GM21825 (cell line): ENCODE data around the gene LRRC34.

Source experiments
- ATAC-seq: cut with Tn5 transposase; IDR thresholded peaks from one replicate; pipeline ENCODE4 v1.9.1; 2021; ENCODE audit warnings: mild to moderate bottlenecking, moderate library complexity; ENCODE audit not compliant: unreplicated experiment

Gene LRRC34, protein sequence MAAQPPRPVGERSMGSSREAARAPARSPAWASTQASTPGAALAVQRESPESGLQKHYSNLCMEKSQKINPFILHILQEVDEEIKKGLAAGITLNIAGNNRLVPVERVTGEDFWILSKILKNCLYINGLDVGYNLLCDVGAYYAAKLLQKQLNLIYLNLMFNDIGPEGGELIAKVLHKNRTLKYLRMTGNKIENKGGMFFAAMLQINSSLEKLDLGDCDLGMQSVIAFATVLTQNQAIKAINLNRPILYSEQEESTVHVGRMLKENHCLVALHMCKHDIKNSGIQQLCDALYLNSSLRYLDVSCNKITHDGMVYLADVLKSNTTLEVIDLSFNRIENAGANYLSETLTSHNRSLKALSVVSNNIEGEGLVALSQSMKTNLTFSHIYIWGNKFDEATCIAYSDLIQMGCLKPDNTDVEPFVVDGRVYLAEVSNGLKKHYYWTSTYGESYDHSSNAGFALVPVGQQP

DNA sequence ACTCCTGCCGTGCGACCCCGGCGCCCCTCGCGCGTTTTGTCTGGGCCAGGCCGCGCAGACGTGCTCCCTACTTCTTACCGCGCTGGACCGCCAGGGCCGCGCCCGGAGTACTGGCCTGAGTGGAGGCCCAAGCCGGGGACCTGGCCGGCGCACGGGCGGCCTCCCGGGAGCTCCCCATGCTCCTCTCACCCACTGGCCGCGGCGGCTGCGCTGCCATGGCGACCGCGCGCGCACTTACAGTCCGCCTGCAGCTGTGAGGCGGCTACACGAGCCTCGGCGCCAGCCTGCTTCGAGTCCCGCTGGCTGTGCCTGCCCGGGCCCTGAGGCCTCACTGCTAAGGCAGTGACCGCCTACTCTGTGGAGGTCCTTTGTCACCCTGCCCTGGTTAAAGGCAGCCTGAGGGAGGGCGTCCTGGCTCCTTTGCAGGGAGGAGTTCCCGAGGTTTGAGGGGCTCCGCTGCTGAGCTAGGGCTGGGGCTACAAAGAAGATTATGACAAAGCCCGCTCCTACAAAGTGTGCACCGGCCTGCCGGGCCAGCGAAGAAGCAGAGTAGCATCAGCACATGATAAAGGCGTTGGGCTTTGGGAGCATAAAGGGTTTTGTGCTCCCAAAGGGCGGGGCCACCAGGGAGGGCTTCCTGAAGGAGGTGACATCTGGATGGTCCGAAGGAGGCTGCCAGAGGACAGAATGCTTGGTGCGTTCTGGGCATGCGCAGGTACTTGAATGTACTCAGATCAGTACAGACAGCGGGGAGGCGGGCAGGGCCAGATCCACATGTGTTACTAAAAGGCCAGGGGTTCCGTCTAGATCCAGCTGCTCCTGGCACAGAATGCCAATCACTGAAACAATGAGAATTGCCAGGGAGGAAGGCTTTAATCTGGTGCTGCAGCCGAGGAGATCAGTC, at the start of gene LRRC34, which contains the start of gene LRRIQ4:
Gene LRRC34 (minus strand): TSS at position 573 of the 904 bp plus-strand sequence. CDS start 356 bp downstream, at position 217.
Gene LRRIQ4 (plus strand): TSS at position 539 of the 904 bp plus-strand sequence. CDS start 9,052 bp downstream, outside the sequence.
- peak; percentile 64 for ATAC-seq

DNA sequence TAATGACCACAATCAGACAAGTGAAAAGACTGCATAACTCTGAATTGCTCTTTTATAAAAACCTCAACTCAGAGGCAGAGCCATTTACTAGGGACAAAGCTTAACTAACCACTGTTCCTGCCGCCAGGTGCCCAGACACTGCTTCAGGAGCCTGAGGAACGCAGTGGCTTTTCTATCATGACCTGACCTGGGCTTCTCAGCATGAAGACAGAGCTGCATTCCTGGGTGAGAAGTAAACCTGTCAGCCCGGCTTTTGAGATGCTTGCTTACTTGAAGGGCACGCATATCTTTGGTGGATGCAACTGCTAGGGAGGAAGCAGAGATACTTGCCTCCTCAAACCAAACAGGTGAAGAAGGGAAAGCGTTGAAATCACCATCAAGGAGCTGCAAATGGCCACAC, 49.2 kb upstream of the LRRC34 start:
- no peak for ATAC-seq

DNA sequence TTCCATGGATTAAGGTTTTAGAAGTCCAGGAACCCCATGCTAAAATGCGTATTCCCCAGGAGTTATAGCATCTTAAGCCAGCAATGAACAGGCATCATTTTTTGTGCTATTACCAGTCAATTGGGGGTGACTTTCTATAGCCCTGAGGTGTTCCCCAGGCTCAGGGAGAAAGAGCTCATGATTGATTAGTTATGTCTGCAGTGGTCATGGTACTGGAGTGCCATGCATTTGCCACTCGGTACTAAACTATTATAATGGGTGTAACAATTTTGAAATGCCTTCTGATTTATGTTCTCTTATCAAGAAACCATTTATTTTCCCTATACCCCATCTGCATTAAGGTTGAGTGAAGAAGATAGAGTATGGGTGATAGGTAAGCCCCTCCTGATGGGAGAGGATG, 45.1 kb upstream of the LRRC34 start:
- ATAC-seq, result no peak

DNA sequence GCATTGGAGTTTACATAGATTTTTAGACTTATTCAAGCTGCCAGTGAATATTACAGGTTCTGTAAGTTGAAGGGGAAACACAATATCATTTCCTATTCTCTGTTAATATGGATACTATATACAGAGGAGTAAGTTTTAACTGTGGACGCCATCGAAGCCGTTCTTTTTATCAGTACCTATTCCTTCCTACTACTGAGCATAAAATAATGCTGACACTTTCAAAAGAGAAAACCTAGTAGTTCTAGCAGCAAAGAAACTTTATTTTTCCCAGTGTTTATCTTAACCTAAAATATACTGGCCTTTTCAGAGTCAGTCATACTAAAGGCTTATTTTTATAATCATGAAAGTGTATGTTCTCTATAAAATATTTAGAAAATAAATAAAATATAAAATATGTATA, 42.8 kb upstream of the LRRC34 start:
- ATAC-seq, result no peak

DNA sequence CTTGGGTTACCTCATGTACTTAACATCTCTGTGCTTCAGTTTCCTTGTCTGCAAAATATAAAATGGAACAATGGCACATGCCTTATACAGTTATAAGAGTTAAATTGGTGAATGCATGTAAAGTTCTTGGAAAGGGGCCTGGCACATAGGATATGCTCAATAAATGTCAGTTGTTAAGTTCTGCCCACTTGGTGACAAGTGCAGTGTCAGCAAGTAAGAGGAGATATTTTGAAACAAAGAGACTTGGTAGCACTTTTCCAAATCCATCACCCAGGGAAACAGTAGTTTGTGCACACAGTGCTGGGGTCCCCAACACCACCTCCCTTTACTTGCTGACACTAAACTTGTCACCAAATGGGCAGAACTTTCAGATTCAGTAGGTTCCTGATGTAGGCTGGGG, 37.9 kb upstream of the LRRC34 start:
- no peak for ATAC-seq

DNA sequence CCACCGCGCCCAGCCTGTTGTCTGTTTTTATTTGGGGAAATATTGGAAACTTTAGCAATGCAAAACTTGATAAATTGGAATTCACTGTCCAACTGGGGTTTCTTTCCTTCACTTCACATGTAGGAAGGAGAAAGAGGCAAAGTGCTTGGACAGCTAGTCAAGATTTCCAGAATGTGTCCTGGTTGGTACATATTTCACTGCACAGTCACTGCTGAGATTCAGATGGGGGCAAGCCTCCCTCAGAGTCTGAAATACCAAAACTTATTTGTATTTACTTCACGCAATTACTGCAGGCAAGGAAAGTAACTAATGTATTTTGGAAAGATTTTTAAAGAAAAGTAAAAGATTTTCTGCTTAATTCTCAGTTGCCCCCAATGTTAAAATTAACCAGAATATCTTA, 36.0 kb upstream of the LRRC34 start:
- ATAC-seq, result no peak

DNA sequence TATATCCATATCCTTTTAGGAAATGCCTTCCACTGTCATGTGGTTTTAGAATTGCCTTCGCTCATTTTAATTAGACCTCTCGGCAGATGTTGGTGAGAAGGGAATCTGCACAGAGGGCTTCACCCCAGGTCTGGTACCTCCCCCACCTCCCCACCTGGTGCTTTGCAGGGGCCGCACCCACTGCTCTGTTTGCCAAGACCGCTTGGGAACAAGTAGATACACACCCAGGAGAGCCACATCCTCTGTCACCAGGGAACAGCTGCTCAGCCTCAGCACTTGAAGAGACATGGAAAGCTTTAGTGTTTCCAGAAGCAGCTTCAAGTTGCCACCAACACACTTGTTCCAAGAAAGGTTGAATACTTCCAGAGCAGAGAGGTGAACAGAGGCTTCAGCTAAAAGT, 35.2 kb upstream of the LRRC34 start:
- no peak for ATAC-seq

DNA sequence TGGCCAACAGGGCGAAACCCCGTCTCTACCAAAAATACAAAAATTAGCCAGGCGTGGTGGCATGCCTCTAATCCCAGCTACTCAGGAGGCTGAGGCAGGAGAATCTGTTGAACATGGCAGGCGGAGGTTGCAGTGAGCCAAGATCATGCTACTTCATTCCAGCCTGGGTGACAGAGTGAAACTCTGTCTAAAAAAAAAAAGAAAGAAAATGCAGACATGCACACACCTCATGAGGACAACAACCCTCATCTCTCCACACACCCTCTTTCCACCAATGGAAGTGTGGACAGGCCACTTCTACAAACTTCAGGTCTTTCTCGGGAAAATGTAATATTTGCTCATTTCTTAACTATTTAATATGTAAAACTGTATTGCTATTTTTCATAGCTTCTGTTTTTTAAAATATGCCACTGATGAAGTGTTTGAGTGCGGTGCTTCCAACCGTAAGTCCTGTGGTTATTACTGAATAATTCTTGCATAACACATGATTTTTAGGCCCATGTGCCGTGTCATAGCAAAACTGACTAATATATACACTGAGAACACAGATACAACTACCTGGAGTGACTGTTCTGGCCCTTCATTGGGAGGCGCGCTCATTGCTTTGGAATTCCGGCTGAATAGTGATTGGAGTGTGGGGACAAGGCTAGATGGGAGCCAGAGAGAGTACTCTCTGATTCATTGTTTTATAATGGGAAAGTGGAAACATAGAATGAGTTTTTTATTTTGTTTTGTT, 33.9 kb upstream of the LRRC34 start:
- peak; percentile 95 for ATAC-seq

DNA sequence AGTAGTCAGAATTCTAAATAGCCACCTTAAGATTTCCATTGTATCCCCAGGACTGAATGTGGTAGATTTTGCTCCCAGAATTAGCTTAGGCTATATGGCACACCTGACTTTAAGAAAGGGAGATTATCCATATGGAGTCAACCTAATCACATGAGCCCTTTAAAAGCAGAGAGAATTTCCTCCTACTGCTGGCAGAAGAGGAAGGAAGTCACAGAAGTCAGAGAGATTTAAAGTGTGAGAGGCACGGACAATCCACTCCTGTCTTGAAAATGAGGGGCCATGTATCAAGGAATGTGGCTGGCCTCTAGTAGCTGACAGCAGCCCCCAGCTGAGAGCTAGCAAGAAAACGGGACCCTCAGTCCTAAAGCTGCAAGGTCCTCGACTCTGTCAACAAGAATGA, 30.3 kb upstream of the LRRC34 start:
- ATAC-seq, result no peak

DNA sequence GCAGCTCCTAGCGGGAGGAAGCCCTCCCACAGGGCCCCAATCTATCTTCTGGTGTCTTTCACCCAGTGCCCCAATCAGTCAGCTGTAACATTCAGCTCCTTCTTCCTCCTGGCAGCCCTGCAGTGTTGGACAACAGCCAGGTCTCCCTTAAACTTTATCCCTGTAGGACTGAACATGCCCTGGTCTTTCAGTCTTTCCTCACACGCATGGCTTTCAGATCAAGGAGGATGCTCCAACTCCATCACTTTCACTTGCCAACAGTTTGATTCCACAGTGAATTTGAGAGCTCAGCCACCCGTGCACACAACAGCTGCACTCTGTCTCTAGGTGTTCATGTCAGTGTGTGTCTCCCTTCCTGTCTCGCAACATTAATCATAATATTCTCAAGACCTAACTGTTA, 28.5 kb upstream of the LRRC34 start:
- ATAC-seq, result peak; percentile 53

DNA sequence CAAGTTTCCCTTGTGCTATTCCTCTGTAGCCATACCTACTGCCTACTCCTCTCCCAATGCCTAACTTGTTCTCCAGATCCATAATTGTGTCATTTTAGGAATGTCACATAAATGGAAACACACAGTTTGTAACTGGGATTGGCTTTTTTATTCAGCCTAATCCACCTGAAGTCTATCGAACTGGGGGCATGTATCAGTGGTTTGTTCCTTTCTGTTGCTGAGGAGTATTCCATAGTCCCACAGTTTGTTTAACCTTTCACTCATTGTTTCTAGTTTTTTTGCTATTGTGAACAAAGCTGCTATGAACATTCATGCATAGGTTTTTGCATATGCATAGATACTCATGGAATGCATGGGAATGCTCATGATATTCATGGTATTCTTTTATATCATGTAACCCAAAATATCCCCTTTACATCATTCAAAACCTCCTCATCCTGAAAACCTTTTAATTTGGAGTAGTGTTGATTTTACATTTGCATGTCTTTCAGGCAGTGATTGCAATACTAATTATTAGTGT, 25.9 kb upstream of the LRRC34 start:
- ATAC-seq, result no peak

DNA sequence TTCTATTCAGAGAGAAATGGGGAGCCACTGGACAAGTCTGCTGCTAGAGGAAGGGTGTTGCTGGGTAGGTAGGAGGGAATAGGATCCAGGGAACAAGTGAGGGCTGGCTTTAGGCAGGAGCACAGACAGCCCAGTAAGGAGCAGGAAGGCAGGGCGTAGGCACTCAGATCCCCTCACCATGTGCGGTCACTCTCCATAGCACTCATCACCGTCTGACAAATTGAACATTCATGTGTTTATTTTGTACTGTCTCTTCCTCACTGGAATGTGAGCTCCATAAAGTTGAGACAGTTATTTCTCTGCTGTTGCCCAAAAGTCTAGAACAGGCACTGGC, 24.2 kb upstream of the LRRC34 start:
- ATAC-seq, result no peak

DNA sequence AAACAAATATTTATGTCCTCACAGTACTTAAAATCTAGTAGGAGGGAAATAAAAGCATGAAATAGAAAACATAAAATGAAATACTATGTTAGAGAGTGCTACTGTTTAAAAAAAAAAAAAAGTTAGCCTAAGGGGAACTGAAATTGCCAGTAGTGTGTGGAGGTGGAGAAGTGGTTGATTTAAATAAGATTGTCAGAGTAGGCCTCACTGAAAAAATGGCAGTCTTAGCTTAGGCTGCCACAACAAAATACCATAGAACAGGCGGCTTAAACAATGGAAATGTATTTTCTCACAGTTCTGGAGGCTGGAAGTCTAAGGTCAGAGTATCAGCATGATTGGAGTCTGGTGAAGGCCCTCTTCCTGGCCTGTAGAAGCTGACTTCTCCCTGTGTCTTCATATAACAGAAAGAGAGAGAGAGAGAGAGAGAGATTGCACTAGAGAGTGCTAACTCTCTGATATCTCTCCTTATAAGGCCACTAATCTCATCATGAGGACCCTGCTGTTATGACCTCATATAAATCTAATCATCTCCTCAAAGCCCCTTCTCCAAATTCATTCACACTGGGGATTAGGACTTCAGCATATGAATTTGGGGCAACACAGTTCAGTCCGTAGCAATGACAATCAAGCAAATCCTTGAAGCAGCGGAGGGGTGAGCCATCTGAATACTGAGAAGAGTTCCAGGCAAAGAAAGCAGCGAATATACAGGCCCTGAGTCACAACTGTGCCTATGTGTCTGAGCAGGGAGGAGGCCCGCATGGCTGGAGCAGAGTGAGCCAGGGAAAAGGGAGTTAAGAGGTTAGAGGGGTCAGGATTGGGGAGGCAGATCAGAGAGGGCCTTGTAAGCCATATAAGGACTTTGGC, 23.6 kb upstream of the LRRC34 start:
- ATAC-seq, result peak; percentile 69

DNA sequence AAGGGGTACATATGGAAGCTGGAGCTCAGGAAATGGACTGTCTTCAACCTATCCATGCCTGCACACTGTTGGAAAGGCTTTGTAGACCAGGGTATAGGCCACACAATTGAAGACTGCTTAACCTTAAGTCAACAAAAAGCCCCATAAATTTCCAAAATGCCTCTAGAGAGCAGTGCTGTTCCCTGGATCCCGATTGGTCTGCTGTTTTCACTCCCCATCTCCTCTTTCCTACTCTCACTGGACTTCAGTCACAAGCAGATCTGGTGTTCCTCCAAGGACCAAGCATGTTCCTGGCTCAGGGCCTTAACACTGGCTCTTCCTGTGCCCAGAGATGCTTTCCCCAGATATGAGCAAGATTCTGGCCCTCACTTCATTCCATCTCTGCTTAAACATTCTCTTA, 22.8 kb upstream of the LRRC34 start:
- ATAC-seq, result no peak

DNA sequence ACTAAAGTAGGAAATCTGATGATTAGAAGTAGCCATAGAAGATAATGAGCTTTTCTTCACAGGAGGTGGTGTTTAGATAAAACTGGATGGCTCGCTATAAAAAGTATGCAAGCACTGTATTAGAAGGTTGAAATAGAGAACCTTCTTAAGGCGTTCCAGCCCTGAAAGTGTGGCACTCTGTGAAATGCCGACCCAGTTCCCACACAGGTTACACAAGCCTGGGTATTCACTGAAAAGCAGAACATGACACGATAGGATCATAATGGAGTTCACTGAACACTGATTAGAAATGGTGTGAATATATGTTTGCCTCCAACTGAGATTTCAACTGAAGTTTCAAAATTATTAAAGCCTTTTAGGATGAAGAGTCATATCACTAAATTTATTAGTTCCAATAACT, 15.0 kb upstream of the LRRC34 start:
- no peak for ATAC-seq

DNA sequence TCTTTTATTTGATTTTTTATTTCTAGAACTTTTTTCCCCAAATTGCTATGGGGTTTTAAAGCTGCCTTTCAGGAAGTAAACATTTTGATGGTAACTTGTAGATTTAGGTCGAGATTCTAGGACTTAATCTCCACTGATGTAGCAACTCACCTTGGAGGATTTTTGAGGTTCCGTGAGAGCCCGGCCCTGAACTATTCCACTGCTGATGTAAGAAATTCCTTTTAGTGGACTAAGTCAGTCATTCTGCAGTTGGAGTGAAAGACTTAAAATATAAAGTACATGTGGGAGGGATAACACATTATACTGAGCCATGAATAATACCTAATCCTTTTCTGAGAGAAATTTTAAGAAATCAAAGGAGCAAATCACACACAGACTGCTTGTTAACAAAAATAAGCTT, 12.6 kb upstream of the LRRC34 start:
- no peak for ATAC-seq

DNA sequence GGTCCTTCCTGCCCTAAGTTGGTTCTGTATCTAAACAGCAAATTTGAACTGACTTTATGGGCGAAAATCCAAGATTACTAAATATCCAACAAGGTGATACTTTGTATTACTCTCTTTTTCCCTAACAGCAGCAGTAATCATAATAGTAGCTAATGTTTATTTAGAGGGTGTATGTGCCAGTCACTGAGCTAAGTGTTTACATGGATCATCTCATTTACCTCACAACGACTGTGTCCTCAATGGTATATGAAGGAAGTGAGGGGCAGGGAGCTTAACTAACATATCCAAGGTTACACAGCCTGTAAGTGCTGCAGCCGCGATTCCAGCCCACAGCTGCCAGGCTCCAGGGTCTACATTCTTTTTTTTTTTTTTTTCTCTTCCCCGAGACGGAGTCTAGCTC, 10.3 kb upstream of the LRRC34 start:
- no peak for ATAC-seq

DNA sequence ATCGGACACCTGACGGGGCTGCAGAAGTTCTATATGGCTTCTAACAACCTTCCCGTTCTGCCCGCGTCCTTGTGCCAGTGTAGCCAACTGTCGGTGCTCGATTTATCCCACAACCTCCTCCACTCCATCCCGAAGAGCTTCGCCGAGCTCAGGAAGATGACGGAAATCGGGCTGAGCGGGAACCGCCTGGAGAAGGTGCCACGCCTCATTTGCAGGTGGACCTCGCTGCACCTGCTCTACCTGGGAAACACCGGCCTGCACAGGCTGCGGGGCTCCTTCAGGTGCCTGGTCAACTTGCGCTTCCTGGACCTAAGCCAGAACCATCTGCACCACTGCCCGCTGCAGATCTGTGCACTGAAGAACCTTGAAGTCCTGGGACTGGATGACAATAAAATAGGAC, 9.8 kb upstream of the LRRC34 start:
- ATAC-seq, result no peak

DNA sequence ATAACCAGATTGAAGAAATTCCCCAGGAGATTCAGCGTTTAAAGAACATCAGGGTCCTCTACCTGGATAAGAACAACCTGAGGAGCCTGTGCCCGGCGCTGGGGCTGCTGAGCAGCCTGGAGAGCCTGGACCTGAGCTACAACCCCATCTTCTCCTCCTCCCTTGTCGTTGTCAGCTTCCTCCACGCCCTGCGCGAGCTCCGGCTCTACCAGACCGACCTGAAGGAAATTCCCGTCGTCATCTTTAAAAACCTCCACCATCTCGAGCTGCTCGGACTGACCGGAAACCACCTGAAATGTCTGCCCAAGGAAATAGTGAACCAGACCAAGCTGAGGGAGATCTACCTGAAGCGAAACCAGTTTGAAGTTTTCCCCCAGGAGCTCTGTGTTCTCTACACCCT, 9.4 kb upstream of the LRRC34 start:
- ATAC-seq, result no peak

DNA sequence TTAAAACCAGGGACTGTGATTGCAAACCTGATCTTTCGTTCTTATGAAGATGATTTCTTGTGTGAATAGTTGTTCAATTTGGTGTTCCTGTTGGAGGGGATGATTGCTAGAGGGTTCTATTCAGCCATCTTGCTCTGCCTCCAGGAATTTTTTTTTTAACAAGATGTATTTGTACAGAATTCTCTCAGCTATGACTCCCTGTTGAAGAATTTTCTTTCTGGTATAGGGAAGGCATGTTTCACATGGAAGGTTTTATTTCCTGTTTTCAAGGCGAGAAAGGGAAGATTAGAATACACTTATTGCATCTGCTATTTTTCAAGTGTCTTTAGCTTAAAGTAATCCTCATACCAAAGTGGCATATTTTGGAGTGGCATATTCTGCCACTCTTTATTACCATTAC, 5.6 kb upstream of the LRRC34 start:
- ATAC-seq, result no peak
